ENCODE results near the gene KIAA1217. TPM values are rescaled to one million over a fixed set of nuclear protein-coding genes. Genes with fewer than 3 reads are reported as not detected.

The KIAA1217 gene
- polyA plus RNA-seq, 1 experiment, result 2.2 TPM

- ChIA-PET POLR2A (no interaction called here), CTCF (interaction anchor here (1.3 to 1.5 kb wide), 2 partner anchors 11 to 12 kb away, joined by 4 to 6 read pairs; no protein-coding TSS in a partner anchor)
- Histone ChIP-seq H3K36me3 (ENCODE audit: control insufficient read depth, insufficient read depth, low read length) (no peaks in the 10 kb centered on the region), H3K4me3 (ENCODE audit: low read depth, low read length) (no peak overlapping the region), H3K27me3 (ENCODE audit: control insufficient read depth, insufficient read depth, low read length) (no peaks in the 10 kb centered on the region)
- DNase-seq (ENCODE audit: low read depth), result no peak
- TF ChIP-seq, protein P1, sequence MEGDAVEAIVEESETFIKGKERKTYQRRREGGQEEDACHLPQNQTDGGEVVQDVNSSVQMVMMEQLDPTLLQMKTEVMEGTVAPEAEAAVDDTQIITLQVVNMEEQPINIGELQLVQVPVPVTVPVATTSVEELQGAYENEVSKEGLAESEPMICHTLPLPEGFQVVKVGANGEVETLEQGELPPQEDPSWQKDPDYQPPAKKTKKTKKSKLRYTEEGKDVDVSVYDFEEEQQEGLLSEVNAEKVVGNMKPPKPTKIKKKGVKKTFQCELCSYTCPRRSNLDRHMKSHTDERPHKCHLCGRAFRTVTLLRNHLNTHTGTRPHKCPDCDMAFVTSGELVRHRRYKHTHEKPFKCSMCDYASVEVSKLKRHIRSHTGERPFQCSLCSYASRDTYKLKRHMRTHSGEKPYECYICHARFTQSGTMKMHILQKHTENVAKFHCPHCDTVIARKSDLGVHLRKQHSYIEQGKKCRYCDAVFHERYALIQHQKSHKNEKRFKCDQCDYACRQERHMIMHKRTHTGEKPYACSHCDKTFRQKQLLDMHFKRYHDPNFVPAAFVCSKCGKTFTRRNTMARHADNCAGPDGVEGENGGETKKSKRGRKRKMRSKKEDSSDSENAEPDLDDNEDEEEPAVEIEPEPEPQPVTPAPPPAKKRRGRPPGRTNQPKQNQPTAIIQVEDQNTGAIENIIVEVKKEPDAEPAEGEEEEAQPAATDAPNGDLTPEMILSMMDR (IDR thresholded peaks at IDR 0.05; ENCODE audit: insufficient read depth, low read depth, low read length), result no peak
Measured at GRCh38 chr10:24406809-24407483, 198.0 kb downstream of the KIAA1217 start.

GRCh38 chr10:24407928-24408327 is 199.0 kb downstream of the KIAA1217 start:
- Histone ChIP-seq H3K36me3 (ENCODE audit: control insufficient read depth, insufficient read depth, low read length) (no peaks in the 10 kb centered on the region), H3K4me3 (ENCODE audit: low read depth, low read length) (no peak overlapping the region), H3K27me3 (ENCODE audit: control insufficient read depth, insufficient read depth, low read length) (no peaks in the 10 kb centered on the region)
- ChIA-PET CTCF (no interaction called here), POLR2A (no interaction called here)
- TF ChIP-seq, protein P1 (IDR thresholded peaks at IDR 0.05; ENCODE audit: insufficient read depth, low read depth, low read length), result no peak
- DNase-seq (ENCODE audit: low read depth), result no peak

DNA sequence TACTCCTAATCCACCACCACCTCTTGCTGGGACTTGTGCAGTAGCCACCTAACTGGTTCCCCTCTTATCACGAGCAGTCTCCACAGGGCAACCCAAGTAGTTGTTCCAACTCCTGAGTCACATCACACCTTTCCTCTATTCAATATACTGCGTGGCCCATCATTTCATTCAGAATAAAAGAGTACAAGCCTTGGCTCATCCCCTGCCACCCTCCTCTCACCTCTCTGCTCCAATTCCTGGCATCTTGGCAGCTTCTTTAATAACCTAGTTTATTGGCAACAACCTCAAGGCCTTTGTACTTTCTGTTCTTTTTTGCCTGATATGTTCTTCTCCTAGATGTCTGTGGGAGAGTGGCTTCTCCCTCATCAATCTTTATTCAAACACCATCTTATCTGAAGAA is 199.4 kb downstream of the KIAA1217 start:
- TF ChIP-seq, protein P1 (IDR thresholded peaks at IDR 0.05; ENCODE audit: insufficient read depth, low read depth, low read length), result no peak
- H3K4me3 ChIP-seq (ENCODE audit: low read depth, low read length), result no peak overlapping the region
- no peaks in the 10 kb centered on the region for H3K27me3 ChIP-seq (ENCODE audit: control insufficient read depth, insufficient read depth, low read length)
- DNase-seq (ENCODE audit: low read depth), result no peak
- ChIA-PET CTCF (no interaction called here), POLR2A (no interaction called here)
- no peaks in the 10 kb centered on the region for H3K36me3 ChIP-seq (ENCODE audit: control insufficient read depth, insufficient read depth, low read length)

- Histone ChIP-seq H3K27me3 (ENCODE audit: control insufficient read depth, insufficient read depth, low read length) (peaks cover 3% of the 10 kb centered on the region; the same call in 1 of the 2 replicates), H3K4me3 (ENCODE audit: low read depth, low read length) (no peak overlapping the region), H3K36me3 (ENCODE audit: control insufficient read depth, insufficient read depth, low read length) (no peaks in the 10 kb centered on the region)
- ChIA-PET CTCF (no interaction called here), POLR2A (interaction anchor here (0.6 kb wide), 1 partner anchor 1763 kb away, joined by 3 read pairs; no protein-coding TSS in a partner anchor)
- no peak for DNase-seq (ENCODE audit: low read depth)
- TF ChIP-seq, protein P1 (IDR thresholded peaks at IDR 0.05; ENCODE audit: insufficient read depth, low read depth, low read length), result no peak
Measured at GRCh38 chr10:24414597-24414996, 205.7 kb downstream of the KIAA1217 start.

DNA sequence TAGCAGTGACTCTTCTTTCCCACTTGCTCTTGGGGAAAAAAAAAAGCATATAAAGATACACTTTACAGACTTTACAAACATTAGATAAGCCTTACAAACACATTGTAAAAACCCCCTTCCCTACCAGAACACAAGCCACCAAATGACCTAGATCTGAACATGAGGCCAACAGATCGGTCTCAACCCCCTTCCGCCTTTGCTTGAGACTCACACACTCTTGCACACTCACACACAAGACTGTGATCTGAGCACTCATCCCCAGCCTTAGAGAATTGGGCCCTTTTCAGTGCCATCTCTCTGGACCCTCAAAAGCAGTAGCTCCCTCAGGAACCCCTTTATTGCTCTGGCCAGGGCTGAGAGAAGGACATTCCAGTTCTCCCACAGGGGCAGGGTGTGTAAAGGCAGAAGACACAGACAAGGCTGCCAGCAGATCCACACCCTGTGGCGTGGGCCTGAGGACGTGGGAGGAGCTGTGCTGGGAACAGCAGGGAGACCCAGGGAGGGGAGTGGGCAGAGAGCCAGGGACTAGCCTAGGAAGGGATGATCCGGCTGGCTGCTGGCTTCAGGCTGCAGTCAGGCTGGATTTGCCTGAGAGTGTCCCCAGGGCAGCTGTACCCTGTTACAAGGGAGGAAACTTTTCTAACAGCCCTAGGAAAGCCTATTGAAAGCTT is 206.7 kb downstream of the KIAA1217 start:
- POLR2A ChIA-PET, result interaction anchor here (0.6 kb wide), 1 partner anchor 1764 kb away, joined by 3 read pairs; no protein-coding TSS in a partner anchor
- Histone ChIP-seq H3K36me3 (ENCODE audit: control insufficient read depth, insufficient read depth, low read length) (no peaks in the 10 kb centered on the region), H3K4me3 (ENCODE audit: low read depth, low read length) (no peak overlapping the region), H3K27me3 (ENCODE audit: control insufficient read depth, insufficient read depth, low read length) (peaks cover 3% of the 10 kb centered on the region; the same call in 1 of the 2 replicates)
- TF ChIP-seq, protein P1 (IDR thresholded peaks at IDR 0.05; ENCODE audit: insufficient read depth, low read depth, low read length), result no peak
- no peak for DNase-seq (ENCODE audit: low read depth)
- CTCF ChIA-PET, result interaction anchor here (0.9 kb wide), 1 partner anchor 89 kb away, joined by 3 read pairs; no protein-coding TSS in a partner anchor

All from BJ (cell line).